BE2C (cell line): ENCODE results near the gene CTCF.
A peak's percentile ranks its signal among the peaks of the same experiment; 100 is the strongest.

ENCODE experiments used
- DNase-seq: peaks from one replicate; pipeline ENCODE4 v3.0.0-alpha.2; 2020
- H3K27me3 ChIP-seq: fragments of 250-450 bp; sonication (Bioruptor Pico); 2 replicates; pipeline ENCODE4 v1.5.1; 2020; ENCODE audit warnings: mild to moderate bottlenecking
- H3K36me3 ChIP-seq: fragments of 250-450 bp; sonication (Bioruptor Pico); 2 replicates; pipeline ENCODE4 v1.5.1; 2020; ENCODE audit warnings: mild to moderate bottlenecking
- H3K4me1 ChIP-seq: fragments of 250-450 bp; sonication (Bioruptor Pico); 2 replicates; pipeline ENCODE4 v1.5.1; 2020
- H3K4me3 ChIP-seq: 2 replicates; pipeline ENCODE4 v1.5.1; 2011; ENCODE audit warnings: low read depth, low read length
- H3K9me3 ChIP-seq: fragments of 250-450 bp; sonication (Bioruptor Pico); 2 replicates; pipeline ENCODE4 v1.5.1; 2020
- TF ChIP-seq, protein P1 (sequence below): IDR thresholded peaks from 2 replicates; pipeline ENCODE4 v1.5.1; 2012; ENCODE audit warnings: mild to moderate bottlenecking, low read depth, low read length

The CTCF gene

DNA sequence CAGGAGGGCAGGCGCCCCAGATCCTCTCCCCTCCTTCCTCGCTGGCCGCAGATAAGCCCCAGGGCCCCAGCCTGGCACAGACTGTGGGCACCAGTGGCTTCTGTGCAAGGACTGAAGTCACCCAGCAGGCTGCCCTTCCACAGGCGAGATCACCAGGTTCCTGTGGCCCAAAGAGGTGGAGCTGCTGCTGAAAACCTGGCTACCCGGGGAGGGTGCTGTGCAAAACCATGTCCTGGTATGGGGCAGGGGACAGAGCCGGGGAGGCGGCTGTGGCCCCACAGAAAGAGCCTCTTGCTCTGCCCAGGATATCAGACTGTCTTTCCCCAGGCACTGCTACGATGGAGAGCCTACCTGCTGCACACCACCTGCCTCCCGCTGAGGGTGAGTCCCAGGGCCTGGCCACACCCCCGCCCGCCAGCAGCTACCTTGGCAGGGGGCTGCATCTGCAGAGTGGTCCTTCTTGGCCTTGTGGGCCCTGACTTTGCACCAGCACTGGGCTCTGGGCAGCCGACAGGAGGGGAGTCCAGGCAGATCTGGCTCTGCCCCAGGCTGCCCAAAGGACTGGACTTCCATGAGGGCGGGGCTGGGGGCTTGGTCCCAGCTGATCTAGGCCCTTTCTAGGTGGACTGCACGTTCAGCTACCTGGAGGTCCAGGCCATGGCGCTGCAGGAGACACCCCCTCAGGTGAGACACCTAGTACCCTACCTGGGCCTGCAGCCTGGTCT is 83.2 kb downstream of the CTCF start:
- DNase-seq, result no peak
- H3K9me3 ChIP-seq, result no peaks in the 10 kb centered on the region
- peak overlapping the region; percentile 43 for H3K4me3 ChIP-seq
- peaks cover 3% of the 10 kb centered on the region; the same call in 1 of the 2 replicates for H3K36me3 ChIP-seq
- no peaks in the 10 kb centered on the region for H3K27me3 ChIP-seq
- TF ChIP-seq, protein P1, sequence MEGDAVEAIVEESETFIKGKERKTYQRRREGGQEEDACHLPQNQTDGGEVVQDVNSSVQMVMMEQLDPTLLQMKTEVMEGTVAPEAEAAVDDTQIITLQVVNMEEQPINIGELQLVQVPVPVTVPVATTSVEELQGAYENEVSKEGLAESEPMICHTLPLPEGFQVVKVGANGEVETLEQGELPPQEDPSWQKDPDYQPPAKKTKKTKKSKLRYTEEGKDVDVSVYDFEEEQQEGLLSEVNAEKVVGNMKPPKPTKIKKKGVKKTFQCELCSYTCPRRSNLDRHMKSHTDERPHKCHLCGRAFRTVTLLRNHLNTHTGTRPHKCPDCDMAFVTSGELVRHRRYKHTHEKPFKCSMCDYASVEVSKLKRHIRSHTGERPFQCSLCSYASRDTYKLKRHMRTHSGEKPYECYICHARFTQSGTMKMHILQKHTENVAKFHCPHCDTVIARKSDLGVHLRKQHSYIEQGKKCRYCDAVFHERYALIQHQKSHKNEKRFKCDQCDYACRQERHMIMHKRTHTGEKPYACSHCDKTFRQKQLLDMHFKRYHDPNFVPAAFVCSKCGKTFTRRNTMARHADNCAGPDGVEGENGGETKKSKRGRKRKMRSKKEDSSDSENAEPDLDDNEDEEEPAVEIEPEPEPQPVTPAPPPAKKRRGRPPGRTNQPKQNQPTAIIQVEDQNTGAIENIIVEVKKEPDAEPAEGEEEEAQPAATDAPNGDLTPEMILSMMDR, result no peak
- no peaks in the 10 kb centered on the region for H3K4me1 ChIP-seq

DNA sequence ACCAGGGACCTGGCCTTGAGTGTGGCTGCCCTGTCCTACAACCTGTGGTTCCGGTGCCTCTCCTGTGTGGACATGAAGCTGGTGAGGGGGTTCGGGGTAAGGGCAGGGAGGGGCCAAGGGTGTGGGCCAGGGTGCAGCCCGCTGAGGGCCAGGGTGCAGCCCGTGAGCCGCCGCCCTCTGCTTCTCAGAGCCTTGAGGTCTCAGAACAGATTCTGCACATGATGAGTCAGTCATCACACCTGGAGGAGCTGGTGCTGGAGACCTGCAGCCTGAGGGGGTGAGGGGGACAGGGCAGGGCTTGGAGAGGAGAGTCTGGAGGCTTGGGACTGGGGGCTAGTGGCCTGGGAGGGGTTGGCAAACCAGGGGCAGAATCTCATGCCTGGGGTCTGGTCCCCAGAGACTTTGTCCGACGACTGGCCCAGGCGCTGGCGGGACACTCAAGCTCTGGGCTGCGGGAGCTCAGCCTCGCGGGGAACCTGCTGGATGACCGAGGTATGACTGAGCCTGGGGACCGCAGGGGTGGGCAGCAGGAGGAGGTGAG is 84.9 kb downstream of the CTCF start:
- TF ChIP-seq, protein P1, result no peak
- no peaks in the 10 kb centered on the region for H3K27me3 ChIP-seq
- no peaks in the 10 kb centered on the region for H3K4me1 ChIP-seq

DNA sequence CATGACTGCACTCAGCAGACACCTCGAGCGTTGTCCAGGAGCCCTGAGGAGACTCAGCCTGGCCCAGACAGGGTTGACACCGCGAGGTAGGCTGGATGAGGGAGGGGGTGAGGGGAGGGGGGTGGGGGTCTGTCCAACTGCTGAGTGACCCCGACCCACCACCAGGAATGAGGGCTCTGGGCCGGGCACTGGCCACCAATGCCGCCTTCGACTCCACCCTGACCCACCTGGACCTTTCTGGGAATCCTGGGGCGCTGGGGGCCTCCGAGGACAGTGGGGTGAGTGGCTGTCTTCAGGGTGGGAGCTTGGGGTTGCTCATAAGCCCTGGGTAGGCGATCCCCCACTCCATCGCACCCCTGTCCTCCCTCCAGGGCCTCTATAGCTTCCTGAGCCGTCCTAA is 85.4 kb downstream of the CTCF start:
- Histone ChIP-seq H3K4me1 (0 out of 2 replicates have a peak, but pooled peaks cover 2% of the 10 kb centered on the region), H3K36me3 (no peaks in the 10 kb centered on the region), H3K27me3 (no peaks in the 10 kb centered on the region), H3K4me3 (no peak overlapping the region), H3K9me3 (no peaks in the 10 kb centered on the region)
- DNase-seq, result no peak
- TF ChIP-seq, protein P1, result no peak

More for the DNA sequence above, 84.9 kb downstream of the CTCF start:
- Histone ChIP-seq H3K9me3 (no peaks in the 10 kb centered on the region), H3K36me3 (no peaks in the 10 kb centered on the region), H3K4me3 (no peak overlapping the region)
- DNase-seq, result peak; percentile 27

DNA sequence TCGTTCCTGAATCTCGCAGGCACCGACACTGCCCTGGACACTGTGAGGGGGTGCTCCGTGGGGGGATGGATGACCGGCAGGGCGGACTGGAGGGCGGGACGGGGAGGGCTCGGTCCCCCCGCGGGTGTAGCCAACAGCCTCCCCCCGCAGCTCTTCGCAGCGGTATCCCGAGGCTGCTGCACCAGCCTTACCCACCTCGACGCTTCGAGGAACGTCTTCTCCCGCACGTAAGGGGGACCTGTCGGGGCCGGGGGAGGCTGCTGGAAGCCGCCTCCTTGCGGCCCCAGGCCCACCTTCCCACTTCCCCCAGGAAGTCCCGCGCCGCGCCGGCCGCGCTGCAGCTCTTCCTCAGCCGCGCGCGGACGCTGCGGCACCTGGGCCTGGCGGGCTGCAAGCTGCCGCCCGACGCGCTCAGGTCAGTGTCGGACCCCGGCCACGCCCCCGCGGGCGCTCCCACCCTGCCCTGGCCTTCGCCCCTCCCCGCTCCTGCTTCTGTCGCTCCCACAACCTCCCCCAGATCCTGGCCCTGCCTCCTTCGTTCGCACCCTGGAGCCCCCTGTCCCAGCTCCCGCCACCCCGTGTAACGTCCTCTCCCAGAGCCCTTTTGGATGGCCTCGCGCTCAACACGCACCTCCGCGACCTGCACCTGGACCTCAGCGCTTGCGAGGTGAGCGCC is 85.9 kb downstream of the CTCF start:
- H3K4me3 ChIP-seq, result no peak overlapping the region
- TF ChIP-seq, protein P1, result no peak
- DNase-seq, result peak; percentile 18
- no peaks in the 10 kb centered on the region; the same call in 1 of the 2 replicates for H3K36me3 ChIP-seq
- no peaks in the 10 kb centered on the region for H3K9me3 ChIP-seq
- H3K4me1 ChIP-seq, result 0 out of 2 replicates have a peak, but pooled peaks cover 2% of the 10 kb centered on the region
- H3K27me3 ChIP-seq, result no peaks in the 10 kb centered on the region

DNA sequence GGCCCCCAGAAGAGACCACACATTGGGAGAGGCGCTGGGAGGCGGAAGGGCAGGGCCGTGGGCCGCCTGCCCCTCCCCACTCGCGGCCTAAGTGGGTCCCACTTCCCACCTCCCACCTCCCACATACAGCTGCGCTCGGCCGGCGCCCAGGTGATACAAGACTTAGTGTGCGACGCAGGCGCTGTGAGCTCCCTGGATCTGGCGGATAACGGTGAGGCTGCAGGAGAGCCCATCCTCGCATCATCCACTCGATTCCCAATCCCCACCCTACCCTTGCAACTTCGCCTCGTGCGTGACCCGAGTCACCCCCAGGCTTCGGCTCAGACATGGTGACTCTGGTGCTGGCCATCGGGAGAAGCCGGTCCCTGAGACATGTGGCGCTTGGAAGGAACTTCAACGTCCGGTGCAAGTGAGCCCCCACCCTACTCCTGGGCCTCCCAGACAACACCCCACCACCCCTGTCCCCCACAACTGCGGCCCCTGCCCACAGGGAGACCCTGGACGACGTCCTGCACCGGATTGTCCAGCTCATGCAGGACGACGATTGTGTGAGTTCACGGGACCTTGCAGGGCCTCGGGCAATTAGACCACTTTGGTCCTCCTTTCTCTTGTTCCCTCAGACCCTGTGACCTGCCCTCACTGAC is 86.6 kb downstream of the CTCF start:
- H3K4me3 ChIP-seq, result no peak overlapping the region
- H3K36me3 ChIP-seq, result no peaks in the 10 kb centered on the region; the same call in 1 of the 2 replicates
- no peaks in the 10 kb centered on the region for H3K9me3 ChIP-seq
- no peaks in the 10 kb centered on the region for H3K27me3 ChIP-seq
- TF ChIP-seq, protein P1, result no peak
- DNase-seq, result no peak
- H3K4me1 ChIP-seq, result 0 out of 2 replicates have a peak, but pooled peaks cover 2% of the 10 kb centered on the region
